GM21737 (cell line): ENCODE results near the gene HOXA6.

ENCODE experiments used
- ATAC-seq: cut with Tn5 transposase; IDR thresholded peaks from one replicate; pipeline ENCODE4 v1.9.1; 2021; ENCODE audit warnings: mild to moderate bottlenecking, moderate library complexity; ENCODE audit not compliant: unreplicated experiment

Gene HOXA6

DNA sequence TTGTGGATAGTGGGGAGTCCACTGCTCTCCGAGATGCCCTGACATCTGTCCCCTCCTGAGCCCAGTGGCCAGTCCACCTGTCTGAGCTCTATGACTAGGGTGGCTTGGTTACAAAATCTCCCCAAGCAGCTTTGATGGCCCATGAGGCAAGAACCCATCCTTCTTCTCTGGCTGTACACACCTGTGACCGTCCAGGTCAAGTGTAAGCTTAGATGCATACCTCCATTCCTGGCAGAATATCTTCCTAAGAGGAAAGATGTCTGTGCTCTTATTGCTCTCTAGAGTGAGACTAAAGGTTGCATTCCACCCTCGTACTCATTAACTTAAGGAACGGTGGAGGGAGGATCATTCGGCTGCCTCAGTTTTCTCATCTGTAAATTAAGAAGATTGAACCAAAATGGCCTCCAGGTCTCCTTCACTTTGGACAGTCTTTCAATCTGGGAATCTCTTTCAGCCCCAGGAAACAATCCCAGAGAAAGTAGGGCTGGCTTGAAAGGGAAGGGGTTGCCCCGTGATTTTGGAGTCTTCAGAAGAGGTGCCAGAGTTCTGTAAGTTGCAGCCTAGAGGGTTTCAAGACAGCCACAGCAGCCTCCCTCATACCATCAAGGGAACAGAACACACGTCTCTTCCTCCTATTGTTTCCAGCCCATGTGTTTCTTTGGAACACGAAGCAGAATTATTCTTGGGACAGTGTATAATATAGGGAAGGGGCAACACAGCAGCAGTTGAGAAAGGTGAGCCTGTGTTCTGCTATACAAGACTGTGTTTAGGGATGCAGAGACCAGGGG is 22.5 kb downstream of the HOXA6 start:
- no peak for ATAC-seq

DNA sequence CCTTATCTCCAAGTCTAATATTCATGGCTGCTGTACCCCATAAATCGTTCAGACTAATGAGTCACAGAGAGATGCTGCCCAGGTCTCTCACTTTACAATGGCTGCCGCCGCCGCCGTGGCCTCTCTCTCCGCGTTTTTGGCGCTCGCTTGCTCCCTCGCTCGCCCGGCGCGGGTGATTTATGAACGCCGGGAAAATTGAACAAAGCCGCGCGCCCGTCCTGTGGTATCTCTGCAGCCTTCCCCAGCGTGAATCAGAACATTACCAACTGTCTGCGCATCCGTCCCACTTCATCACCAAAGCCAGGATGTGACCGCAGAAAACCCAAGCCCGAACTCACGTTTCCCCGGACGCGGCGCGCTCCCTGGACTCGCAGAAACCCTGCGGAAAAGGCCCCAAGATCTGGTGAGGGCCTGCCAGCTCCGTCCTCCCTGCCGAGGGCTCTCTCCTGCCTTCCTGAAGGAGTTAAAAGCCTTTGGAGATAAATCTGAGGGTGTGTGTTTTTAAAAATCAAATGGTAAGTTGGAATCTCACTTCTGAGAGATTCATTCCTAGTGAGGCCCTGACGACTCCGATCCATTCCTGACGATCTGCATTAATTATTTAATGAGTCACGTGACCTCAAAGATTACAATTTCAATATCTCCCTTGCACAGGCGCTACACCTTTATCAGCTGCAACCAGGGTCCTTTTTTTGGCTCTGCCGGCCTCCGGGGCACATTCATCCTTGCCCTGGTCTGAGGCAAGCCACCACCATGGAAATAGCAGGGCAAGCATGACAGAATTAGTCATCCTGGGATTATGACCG is 23.3 kb downstream of the HOXA6 start:
- ATAC-seq: no peak

DNA sequence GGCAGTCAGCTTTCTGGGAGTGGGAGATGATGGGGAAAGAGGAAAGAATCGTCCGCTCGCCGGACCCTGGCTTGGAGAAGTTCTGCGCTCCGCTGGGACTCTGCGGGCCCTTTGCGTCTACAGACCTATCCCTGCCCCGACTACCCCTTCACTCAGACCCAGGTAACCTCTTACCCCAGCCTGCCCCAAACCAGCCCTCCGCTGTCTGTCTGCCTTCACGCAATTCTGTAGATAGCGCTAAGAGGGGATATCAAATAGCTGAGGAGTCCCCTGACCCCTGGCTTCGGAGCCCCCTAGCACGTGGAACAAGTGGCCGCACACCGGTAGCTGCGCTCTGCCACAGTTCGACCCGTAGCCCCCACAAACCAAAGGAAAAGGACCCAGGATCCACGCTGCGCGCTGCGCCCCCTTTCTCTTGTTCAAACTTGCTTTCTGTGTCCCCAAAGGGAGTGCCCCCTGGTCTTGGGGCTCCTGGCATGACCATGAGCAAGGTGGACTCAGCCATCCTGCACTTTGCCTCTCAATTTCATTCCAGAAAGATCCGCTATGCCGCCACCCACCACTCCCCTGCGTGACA is 24.0 kb downstream of the HOXA6 start:
- ATAC-seq: no peak

DNA sequence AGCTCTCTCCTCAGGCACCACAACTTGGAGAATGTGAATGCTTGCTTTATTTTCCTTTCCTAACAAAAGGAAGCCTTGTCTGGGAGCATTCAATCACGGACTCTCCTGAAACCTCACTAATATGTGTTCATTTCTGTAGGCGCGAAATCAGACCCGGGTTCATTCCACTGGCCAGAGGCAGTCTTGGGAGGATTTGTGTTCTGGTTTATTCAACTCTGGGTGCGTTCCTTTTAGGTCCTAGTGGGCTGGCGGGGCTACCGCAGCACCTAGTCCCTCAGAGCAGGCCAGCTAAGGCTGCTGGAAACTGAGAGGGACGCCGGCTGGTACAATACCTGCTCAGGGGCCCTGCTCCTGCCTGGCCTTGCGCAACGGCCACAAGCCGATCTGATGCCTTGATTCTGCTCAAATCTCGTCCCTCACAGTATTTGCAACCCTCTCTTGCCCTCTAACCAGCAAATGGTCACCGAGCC is 24.5 kb downstream of the HOXA6 start:
- ATAC-seq: no peak

DNA sequence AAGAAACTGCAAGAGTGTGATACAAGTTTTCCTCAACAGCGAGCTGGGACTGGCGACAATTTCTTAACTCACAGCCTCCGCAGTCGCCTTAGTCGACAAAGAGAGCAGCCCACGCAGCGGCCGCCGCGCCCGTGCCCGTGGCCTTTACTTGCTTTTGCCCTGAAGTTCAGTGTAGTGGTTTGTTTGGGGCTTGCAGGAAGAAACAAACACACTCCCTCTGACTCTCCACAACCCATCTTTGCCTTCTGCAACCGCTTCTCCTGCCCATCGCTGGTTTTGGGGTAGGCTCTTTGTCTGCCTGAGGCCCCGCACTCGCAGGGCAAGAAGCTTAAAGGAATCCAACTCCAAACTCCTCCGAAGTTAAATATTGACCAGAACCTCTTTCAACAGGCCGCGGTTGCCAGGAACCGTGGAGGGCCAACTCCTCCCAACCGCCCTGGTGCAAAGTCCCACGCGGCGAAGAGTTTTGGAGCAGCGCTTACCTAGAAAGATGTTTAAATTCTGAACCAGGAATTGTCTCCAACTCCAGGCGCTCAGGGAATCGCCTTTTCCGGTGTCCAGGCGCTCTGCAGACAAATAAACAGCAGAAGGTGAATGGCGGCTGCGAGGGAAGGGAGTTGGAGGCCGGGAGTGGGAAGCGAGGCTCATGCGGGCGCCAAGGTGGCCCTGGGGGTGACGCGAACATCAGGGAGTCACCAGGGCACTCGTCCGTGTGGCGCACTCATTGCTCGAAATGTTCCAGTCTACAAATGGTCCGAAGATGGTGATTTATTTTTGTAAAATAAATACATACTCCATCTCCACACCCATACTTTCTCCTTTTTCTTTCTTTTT is 25.3 kb downstream of the HOXA6 start:
- ATAC-seq: no peak

DNA sequence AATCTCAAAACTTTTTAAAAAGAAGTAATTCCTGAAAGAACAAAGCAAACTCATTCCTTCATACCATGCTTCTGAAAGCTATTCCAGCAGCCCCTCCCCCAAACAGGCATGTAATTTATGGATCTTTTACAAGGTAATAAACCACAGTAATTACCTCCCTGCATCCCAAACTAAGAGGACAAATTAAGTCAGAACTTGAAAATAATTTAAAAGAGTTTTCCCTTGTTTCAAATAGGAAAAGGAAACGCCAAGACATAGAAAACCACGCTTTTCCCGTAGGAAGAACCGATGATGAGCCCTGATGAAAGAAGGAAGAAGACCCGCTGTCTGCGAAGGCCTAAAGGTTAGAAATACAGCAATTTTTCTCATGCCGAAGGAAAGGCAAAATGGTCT is 25.9 kb downstream of the HOXA6 start:
- ATAC-seq: no peak

DNA sequence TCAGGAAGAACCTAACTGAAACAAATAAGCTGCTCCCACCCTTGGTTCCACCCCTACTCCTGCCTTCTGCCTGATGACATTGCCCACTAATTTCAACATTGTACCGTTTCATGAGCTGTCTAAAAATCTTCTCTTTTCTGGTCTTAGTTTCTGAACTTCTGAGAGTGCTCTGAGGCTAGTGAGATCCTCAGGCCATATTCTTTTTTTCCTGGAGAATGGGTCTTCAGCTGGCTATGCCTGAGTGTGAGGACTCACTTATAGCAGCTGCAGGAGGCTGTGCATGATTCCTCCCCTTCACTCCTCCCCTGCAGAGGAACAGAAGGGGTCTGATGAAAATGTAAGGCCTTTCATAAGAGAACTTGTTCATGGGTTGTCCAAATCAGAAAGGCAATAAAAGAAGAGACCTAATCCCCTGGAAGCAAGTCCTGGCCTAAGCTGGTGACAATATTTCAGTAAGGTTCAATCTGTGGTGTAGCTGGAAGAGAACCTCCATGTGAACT is 28.1 kb downstream of the HOXA6 start:
- ATAC-seq: no peak

DNA sequence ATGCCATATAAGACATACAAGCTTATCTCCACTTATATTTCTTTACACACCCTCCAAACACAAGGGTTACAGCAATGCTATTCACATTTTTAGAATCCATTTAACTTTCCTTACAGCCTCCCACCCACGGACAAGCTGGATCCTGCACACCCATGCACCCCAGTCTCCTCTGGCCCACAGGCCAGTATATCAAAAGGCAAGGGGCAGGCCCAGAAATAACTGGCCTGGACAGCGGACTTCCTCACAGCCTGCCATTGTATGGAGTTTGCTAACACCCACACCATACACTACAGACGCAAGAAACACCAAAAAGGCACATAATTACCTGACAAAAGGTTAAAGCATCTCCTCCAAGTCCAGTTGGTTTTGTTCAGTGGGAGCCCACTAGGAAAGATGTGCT is 29.0 kb downstream of the HOXA6 start:
- ATAC-seq: no peak

DNA sequence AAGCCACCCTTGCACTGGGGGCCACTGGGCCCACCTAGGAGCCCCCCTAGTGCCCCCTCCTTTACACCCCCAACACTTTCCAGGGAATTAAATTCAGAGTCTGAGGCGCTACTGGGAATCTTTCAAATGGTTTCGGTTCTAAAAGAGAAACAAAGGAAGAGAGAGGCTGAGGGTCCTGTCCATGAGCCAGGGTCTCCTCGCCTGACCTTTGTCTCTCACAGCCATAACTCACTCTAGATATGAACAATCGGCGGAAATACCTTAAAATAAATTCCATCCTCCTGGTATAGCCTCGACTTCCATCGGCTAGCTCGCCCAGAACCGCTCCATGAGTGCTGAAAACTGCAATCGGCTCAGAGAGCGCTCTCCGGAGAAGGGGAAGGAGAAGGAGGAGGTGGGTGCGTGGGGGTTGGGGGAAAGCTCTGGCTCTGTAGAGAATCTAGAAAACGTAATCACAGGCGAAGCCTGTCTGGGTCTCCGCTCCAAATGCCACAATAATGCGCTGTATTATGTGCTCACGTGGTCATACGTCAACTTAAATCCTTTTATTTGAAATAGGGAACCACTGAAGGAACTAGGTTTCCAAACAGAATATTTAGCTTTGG is 29.6 kb downstream of the HOXA6 start:
- no peak for ATAC-seq

DNA sequence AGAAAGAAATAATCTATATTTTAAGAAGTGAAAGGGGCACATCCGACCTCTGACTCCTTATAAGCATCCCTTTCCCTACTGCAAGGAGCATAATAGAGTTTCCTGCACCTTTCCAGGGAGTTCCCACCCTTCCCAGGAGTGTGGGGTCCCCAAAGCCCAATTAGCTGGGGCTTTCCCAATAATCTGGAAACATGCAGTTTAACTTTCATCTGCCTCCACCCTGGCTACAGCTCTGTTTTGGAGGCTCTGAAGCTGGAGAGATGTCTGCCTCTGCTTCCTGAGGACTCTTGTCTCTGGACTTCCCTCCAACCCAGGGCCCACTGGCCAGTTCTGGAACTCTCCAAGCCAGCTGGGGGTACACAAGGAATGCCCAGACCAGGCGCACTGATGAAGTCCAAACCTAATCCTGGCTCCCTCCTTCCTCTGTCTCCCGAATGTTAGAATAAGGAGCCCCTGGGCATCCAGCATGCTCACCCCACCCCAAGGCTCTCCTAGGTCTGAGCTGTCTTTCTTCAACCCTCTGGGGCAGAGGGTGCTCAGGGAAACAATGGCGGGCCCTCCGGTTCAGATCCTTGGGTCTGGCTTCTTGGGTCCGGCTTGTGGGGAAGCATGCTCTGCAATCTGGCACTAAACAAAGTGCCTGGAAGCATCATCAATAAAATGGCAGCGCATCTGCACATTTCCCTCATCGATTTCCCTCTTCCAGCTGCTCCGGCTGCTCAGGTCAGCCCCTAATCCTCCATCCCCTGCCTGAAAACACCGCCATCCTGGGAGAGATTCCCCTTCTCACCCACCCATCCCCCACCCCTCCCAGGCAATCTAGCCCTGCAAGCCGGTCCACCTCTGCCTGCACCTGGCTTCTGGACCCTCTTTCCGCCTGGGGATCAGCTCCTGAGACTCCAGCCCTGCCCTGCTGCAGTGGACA is 30.4 kb downstream of the HOXA6 start:
- no peak for ATAC-seq

DNA sequence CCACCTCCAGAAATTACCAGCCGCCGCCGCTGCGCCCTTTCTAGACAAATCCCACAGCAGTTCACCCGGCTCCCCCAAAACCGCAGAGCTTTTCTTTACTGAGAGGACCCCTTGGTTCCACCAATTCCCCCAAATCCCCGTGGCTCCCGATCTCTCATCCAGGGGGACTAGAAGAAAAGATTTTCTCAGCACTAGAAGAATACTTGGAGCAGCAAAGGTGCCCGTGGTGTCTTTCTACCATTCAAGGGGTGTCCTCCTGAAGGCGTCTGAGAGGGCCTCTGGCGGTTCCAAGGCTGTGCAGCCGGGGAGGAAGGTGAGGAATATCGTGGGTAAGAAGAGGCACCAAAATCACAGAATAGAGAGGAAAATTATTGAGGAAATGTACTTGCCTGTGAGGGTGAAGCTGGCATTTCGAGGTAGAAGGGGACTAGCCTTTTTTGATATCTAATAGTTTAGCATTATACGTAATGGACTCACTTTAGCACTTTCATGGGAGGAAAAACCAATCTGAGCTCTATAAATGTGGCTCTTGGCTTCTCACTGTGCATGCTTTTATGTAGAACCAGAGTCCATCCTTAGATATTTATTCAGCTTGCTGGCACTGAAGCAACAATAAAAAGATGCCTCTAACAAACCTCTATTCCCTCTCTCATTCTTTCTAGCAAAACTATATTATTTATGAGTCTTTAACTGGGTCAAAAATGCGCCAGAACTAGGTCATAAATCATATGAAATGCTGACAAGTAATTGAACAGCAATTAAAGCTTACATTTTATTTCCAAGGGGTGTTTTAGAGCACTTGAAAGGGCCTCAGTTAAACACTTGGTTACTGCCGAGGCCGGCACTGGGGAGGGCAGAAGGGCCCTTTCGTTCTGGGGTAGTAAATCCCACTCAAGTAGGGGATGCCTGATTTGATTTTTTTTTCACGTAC is 31.3 kb downstream of the HOXA6 start:
- ATAC-seq: no peak

DNA sequence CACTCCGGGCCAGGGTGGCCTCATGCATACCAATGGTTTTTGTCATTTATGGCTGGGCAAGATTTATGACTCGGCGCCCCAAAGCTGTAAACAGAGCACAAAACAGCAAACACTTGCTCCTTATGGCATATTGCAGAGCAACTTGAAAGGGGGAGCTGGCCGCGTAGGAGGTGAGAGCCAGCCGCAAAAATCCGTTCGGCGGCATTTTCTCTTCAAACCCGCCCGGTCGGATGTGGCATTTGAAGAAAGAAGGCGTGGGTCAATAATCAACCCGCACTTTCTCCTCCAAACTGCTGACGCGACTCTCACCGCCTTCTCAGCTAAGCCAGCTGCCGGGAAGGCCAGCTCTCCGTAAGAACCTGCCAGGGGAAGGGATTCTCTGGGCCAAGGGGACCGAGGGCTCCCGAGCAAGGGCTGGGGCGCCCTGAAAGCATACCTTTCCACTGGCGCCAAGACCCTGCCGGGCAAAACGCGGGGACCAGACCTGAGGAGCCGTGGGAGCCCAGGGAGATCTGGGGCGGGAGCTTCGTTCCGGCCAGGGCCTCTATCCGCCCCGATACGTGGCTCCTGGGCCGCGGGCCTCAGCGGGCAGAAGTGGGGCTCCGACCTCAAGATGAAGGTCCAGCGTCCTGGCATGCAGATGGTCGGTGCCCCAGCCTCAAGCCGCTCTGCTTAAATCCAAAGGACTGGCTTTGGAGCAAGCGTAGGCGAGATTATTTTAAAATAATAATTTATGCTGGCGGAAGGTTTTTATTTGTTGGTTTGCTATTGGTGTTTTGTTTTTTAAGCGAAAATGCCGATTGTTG is 32.1 kb downstream of the HOXA6 start:
- ATAC-seq: no peak

DNA sequence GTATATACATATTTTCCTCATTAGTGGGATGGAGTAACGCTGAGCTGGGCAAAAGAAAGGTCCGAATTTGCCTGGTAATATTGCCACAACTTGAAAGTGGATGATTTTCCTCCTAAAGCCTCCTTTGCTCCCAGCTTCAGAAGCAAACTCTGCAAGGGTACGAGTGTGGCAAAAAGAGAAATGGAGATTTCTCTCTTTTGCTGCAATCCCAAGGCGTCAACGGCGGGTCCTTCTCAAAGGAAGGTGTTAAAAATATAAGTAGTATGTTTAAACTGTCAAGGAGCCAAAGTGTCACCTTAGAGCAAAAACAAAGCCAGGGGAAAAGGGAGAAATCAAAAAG is 32.7 kb downstream of the HOXA6 start:
- ATAC-seq: no peak

DNA sequence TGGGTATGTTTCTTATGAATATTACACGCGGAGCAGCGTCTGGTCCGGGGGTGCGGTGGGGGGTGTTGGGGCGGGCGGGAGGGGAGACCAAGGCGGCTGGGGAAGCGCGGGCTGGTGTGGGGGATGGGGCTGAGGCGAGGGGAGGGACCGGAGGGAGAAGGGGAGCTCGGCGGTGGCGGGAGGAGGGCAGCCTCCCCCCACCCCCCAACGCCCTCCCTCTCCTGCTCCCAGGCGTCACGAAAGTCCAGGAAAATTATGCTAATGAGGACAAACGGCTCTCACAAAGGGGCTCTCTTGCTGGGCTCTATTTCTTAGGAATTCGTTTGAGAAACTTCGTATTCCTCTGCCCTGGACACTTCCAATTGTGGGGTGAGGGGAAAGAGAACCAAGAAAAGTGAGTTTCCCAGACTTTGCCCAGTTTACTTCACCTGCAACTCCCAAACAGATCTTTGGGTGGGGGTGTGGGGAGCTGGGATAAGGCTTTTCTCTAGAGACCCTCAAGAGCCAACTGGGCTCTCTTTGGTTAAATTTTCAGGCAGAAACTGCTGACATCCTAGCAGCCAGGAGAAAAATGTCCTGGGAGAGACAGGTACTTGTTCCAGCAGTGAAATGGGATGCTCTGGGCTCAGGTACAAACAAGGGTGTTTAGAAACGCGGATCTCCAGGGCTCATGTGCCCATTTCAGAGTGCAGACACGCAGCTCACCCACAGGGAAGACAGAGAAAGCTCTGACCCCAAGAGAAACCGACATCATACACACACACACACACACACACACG is 33.4 kb downstream of the HOXA6 start:
- ATAC-seq: no peak

DNA sequence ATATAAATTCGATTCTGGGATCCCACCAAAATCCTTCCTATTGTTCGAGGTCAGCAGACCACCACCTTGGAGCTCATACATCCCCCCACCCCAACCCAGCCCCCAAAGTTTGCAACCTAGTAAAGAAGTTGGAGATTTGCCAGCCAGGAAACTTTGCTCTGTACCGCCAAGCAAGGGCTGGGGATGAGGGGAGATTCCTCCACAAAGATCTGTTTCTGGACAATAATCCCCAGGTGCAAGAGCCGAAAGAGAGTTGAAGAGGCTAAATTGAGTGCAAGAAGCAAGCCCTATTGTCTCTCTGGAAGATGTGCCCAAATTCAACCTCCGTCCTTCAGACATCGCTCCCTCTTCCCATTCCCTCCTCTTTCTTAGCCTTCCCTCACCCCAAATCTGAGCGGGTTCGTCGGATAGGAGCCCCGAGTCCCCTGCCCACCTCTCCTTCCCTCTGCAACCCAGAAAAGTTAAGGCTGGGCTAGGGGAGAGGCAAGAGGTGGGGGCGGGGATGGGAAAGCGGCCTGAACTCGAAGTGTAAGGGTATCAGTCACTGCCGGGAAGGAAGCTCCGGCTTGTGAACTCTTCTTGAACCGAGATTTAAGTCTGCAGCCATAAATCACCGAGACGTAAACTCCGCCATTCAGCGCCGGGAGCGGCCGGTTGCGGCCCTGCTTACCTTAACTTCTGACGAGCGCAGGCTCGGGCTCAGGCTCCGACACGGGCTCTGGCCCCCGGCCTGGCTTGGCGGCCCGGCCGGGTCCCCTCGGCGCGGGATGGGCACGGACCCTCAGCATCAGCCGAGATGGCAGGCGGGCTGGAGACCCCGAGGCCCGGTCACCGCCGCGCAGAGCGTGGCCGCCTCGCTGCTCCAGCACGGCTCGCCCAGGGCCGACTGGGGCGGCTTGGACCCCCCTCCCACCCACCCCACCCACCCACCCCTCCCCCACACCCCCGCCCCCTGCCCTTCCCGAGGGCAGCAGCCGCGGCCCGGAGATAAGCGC is 34.3 kb downstream of the HOXA6 start:
- ATAC-seq: no peak

DNA sequence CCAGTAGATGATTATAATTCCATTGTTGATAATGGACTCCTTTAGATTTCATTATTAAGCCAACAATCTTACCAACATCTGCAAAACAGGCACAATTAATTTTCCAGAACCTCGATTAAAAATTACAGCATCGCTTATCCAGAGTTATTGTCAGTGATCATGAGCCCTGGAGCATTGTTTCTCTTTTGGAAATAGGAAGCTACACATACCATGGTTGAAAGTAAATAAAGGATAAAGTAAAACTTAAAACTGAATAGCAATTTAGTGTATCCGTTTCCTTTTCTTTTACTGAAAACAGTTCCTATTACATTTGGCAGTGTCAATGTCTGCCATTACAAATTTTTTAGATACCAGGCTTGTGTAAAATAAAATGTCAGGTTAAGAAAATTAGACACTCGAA is 35.2 kb downstream of the HOXA6 start:
- ATAC-seq: no peak
